Occipital lobe (tissue), 2 donors: ENCODE data around the gene CPT2. TPM values are rescaled to one million over a fixed set of nuclear protein-coding genes. Genes with fewer than 3 reads are reported as not detected.

Experiments used
- DNase-seq: peaks from one replicate; lab custom pipeline; 2025; lab: John Stamatoyannopoulos, UW
- total RNA-seq: library from RNA; depleted of rRNA; stranded (reverse); fragments of >200 nt; gene quantifications from one replicate; pipeline ENCODE4 v1.2.3, GENCODE V29; 2014

CPT2 gene
- 4.2 TPM for total RNA-seq

GRCh38 chr1:53196485-53197290 lies at the start of gene CPT2:
Gene CPT2 (plus strand): TSS chr1:53196824. CDS start chr1:53196944, 120 bp downstream.
- DNase-seq: peak; percentile 94

GRCh38 chr1:53147174-53147573 lies 49.5 kb upstream of the CPT2 start:
- DNase-seq: no peak

- no peak for DNase-seq
Observed at GRCh38 chr1:53148123-53148522, 48.5 kb upstream of the CPT2 start.

- DNase-seq: no peak
Observed at GRCh38 chr1:53153752-53154151, 42.9 kb upstream of the CPT2 start.

- no peak for DNase-seq
Observed at GRCh38 chr1:53154859-53155438, 41.7 kb upstream of the CPT2 start.

GRCh38 chr1:53155534-53155933 lies 41.1 kb upstream of the CPT2 start:
- DNase-seq: no peak

- DNase-seq: no peak
Observed at GRCh38 chr1:53155945-53156344, 40.7 kb upstream of the CPT2 start.

GRCh38 chr1:53156783-53157182 lies 39.8 kb upstream of the CPT2 start:
- no peak for DNase-seq

- DNase-seq: no peak
Observed at GRCh38 chr1:53158900-53159299, 37.7 kb upstream of the CPT2 start.

- no peak for DNase-seq
Observed at GRCh38 chr1:53160924-53161378, 35.7 kb upstream of the CPT2 start.

- DNase-seq: no peak
Observed at GRCh38 chr1:53162621-53163020, 34.0 kb upstream of the CPT2 start.

- DNase-seq: no peak
Observed at GRCh38 chr1:53163291-53163768, 33.3 kb upstream of the CPT2 start.

- DNase-seq: no peak
Observed at GRCh38 chr1:53165408-53165961, 31.1 kb upstream of the CPT2 start.

- DNase-seq: no peak
Observed at GRCh38 chr1:53166366-53166765, 30.3 kb upstream of the CPT2 start.

- DNase-seq: no peak
Observed at GRCh38 chr1:53166912-53167311, 29.7 kb upstream of the CPT2 start.

- no peak for DNase-seq
Observed at GRCh38 chr1:53172426-53173128, 24.0 kb upstream of the CPT2 start.

GRCh38 chr1:53174971-53175913 lies 21.4 kb upstream of the CPT2 start:
- no peak for DNase-seq

GRCh38 chr1:53176452-53177208 lies 20.0 kb upstream of the CPT2 start:
- DNase-seq: no peak

- no peak for DNase-seq
Observed at GRCh38 chr1:53180226-53180625, 16.4 kb upstream of the CPT2 start.

- DNase-seq: no peak
Observed at GRCh38 chr1:53180951-53181350, 15.7 kb upstream of the CPT2 start.
